GM18909 (cell line): Measurements from ENCODE around the gene EHBP1L1.

Source experiments
- ATAC-seq: cut with Tn5 transposase; IDR thresholded peaks from one replicate; pipeline ENCODE4 v1.9.1; 2021; ENCODE audit warnings: mild to moderate bottlenecking; ENCODE audit not compliant: unreplicated experiment, poor library complexity

Gene EHBP1L1

GRCh38 chr11:65545853-65546216, 30.0 kb upstream of the EHBP1L1 start:
- no peak for ATAC-seq

DNA sequence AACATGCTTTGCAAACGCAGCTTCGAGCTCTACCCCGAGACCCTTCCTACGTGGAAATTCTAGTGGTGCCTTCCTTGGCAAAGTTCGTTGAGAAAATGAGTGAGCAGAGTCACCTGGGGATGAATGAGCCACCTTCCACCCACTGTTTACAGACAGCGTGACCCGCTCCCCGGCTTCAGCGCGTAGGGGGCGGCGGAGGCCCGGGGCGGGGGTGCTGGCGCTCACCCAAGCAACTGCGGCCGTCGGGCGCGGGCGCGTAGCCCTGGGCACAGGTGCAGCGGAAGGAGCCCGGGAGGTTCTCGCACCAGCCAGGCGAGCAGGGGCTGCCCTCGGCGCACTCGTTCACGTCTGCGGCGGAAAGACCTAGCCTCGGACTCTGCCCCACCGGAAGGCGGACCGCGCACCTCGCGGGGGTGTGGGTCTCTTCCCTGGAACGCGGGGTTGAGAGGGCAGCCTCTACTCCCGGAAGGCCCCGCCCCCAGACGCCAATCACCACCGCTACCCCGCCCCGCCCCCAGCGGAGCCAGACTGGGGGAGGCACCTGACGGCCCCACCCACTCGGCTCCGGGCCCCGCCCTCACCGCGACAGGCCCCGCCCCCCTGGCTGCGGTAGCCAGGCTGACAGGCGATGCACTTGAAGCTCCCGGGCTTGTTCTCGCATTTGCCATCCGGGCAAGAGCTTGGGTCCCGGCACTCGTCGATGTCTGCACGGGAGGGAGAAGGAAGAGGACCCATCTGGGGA, 29.5 kb upstream of the EHBP1L1 start:
- peak; percentile 78 for ATAC-seq

- ATAC-seq = no peak
Measured at GRCh38 chr11:65547446-65548125, 28.3 kb upstream of the EHBP1L1 start.

DNA sequence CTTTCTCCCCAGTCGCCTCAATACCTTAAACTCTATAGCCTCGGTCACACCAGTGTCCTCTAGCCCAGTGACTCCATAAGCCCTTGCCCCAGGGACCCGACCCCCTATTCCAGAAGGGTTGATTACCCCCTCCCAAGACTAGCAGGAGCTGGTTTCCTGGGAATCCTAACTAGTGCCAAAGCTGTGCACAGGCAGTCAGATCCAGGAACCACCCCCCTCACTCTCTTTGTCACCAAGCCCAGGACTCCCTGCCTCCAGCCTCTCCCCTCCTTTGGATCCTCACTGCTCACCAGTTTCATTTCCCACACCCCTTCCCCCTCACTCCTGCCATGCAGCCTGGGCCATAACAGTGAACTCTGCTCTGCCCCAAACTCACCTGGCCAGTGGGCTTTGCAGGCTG, 27.5 kb upstream of the EHBP1L1 start:
- ATAC-seq = no peak

DNA sequence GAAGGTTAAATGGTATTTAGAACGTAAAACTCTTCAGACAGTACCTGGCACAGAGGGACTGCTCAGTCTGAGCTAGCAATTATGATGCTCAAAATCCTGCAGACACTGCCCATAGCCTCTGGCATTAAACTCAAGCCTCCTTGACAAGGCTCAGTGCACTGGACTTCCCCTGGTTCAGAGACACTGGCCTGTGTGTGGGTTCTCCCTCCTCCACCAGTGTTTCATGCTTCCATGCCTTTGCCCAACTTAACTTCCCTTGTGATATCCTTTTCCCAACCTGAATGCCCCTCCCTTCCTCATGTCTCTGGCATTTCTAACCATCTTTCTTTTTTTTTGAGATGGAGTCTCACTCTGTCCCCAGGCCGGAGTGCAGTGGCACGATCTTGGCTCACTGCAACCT, 26.8 kb upstream of the EHBP1L1 start:
- ATAC-seq = no peak

DNA sequence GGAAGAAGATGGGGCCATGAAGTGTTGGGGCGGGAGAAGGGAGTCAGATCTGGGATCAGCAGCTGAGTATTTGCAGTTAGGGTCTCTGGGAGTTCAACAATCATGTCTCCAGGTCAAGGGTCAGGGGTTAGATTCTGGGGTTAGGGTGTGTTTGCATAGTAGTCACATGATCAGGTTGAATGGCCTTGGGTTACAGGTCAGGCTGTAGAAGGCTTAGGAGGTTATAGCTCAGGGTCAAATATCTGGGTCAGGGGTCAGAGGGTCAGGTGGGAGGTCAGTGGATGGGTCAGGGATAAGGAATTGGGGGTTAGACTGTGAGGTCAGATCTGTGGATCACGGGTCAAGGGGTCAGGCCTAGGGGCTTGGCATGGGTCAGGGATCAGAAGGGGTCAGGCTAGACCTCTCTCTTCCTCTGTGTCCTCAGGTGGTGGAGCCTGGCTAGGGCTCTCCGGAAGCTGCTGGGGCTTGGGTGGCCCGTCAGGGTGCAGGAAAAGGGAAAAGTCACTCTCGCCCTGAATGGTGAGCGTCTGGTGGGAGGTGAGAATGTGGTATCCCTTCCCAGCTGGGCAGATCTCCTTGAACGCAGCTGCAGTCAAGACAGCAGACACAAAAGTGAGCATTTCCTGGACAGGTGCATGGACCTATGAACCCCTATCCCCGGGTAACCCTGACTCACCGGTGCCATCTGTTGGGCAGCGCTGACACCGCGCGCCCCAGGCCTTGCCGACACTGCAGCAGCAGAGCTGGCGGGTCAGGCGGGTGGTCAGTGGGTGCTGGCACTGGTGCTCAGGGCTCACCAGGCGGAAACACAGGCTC, 24.1 kb upstream of the EHBP1L1 start:
- no peak for ATAC-seq

DNA sequence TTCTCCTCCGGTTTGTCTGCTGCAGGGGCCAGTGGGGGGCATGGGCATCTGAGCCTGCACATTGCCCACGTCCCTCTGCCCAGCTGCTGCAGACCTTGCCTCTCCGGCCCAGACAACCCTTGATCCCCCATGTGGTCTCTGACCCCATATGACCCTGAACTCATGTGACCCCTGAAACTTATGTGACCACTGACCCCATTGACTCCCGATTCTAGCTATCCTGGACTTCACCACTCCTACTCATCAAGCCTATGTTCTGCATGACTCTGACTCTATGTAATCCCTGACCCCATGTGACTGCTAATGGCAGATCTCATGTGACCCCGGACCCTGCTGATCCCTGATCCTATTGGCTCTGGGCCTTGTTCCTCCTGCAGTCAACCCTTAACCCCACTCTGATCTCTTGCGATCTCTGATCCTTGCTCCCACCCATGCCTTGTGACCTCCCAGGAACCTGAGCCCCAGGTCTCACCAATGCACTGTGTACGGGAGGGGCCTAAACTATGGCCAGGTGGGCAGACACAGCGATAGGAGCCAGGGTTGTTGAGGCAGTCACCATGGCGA, 23.4 kb upstream of the EHBP1L1 start:
- ATAC-seq = no peak

GRCh38 chr11:65553301-65554001, 22.4 kb upstream of the EHBP1L1 start:
- no peak for ATAC-seq

DNA sequence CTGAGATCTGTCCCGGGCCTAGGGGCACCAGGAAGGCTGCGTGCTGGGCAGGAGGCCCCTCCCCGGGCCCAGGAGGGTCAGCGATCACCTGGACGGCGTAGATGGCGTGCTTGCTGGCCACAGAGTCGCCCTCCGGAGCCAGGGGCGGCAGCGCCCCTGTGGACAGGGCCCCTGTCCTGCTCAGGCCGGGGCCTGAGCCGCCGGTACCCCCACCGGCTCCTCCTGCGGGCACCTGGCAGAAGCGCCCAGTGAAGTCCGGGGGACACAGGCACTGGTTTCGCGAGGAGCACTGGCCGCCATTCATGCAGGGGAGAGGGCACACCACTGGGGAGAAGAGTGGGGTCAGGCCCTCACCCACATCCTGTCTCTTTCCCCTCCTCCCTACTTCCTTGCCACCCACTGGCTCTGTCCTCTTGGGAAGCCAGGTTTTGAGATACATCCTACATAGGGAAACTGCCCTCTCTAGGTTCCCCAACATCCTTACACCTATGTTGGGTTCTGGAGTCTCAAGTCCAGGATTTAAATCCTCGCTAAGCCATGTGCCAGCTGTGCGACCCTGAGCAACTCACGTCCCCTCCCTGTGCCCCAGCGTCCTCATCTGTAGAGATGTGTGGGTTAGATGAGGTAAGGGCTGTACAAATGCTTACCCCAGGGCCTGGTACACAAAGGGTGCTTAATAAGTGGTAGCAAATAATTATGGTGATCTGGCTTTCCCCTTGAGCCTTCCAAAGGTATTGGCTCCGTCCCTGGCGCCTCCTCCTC, 21.6 kb upstream of the EHBP1L1 start:
- no peak for ATAC-seq

DNA sequence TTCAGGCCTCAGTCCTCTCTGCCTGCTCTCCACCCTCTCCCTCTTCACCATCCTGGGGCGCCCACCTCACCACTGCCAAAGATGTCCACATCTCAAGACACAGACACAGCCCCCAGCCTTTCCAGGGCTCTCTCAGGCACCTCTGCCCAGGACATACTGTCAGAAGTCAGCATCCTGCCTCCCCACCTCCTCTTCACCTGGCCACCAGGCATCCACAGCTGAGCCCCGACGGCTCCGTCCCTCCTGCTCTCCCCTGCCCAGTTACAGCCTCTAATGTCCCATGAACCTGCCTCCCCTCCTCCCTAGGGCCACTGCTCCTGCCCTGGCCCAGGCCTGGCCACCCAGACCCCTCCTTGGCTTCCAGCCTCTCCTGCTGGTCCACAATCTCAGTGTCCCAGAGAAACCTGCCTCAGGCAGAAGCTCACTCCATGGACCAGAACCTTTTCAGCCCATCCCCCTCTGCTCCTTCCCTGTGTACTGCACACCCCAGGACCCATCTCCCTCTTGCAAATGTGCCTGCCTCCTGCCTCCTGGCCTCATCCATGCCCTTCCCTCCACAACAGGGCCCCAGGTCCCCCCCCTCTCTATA, 20.9 kb upstream of the EHBP1L1 start:
- no peak for ATAC-seq

- ATAC-seq = no peak
Measured at GRCh38 chr11:65555693-65556231, 20.1 kb upstream of the EHBP1L1 start.

DNA sequence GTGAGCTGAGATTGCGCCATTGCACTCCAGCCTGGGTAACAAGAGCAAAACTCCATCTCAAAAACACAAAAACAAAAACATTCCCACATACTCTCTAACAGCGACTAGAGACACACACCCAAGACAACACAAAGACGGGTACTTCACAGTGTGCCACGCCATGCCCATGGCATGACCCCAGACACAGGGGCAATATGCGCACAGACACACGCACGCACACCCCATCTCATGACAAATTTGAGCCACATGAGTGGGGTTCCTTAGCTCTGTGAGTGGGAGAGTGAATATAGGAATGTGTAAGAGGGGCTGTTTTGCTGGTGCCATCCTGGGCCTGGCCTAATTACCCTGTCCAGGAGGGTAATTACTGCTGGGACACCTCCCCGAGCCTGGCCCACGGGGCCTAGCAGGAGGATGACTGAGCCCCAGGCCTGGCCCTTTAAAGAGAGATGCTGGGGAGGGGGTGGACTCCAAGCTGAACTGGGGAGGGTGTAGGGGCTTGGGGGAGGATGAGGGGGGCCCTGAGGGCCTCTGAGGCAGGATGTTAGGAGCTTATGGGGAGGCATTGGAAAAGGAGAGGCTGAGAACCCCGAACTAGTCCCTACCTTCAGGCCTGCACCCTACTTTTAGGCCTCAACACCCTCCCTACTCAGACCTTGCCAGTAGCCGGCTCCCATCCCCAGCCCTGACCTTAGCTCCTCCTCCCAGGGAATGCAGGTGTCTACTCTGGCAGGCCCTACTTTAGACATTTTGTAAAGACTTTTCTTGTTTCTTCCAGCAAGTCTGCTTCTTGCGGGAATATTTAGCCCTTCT, 19.2 kb upstream of the EHBP1L1 start:
- ATAC-seq = no peak

DNA sequence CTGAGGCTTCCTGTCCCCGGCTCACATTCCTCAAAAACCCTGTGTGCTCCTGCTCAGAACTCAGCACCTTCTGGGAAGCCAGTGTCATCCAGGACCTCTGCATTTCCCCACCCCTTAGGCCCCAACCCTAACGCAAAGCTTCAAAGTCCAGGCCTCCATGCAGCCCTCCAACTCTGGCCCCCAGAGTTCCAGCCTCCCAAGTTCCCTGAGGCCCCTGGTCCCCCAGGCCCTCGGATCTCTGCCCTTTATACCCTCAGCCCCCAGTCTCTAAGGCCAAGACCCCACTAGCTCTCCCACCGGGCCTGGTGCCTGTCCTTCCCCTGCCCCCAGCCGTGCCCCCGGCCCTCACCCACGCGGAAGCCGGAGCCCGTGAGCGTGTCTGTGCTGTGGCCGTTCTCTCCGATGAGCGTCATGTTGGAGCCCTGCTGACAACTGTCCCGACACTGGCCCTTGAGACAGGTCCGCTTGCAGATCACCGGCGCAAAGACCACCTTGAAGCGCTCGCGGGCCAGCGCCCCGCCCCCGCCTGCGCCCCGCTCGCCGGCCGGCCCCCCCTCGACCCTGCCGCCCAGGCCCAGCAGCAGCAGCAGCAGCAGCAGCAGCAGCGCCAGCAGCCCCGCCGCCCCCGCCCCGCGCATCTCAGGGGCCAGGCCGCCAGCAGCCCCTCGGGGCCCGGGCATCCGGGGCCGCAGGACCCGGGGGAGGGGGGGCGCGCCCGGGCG, 18.4 kb upstream of the EHBP1L1 start:
- no peak for ATAC-seq

GRCh38 chr11:65558002-65558929, 17.6 kb upstream of the EHBP1L1 start, which contains the start of gene LTBP3:
TSS of gene LTBP3 (minus strand) at chr11:65558359. CDS start at chr11:65557959, 400 bp downstream.
- no peak for ATAC-seq

DNA sequence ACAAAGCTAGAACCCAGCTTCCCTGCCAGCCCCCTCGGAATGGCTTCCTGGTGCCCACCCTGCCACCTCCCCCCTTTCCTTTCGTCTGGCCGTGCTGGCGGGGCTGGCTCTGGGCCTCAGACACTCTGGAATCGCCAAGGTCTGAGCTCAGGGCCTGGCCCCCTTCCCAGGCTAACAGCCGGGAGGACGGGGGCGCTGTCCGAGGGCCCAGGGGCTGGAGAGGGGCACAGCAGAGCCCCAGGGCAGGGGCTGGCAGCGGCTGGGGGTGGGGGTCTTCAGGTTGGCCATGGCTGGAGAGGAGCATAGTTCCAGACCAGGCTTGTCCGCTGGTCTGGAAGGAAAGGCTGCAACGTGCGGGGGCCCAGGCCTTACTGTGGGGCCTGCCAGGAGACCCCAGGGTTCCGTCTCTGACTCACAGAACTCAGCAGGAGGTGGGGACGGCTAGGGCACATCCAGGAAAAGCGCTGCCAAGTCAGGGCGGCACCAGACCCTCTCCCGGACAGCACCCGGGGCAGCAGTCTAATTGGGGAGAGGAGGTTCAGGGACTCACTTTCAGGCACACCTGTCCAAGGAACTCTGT, 16.8 kb upstream of the EHBP1L1 start:
- no peak for ATAC-seq

- no peak for ATAC-seq
Measured at GRCh38 chr11:65559535-65559934, 16.3 kb upstream of the EHBP1L1 start.
